NCI-H748 treated with DMSO at 0.1 percent for 48 hours (cell line): ENCODE results near the gene FOXA3.
A peak's percentile ranks its signal among the peaks of the same experiment; 100 is the strongest.

Experiments
- DNase-seq: peaks from one replicate; lab custom pipeline; 2025; lab: John Stamatoyannopoulos, UW

Gene FOXA3

DNA sequence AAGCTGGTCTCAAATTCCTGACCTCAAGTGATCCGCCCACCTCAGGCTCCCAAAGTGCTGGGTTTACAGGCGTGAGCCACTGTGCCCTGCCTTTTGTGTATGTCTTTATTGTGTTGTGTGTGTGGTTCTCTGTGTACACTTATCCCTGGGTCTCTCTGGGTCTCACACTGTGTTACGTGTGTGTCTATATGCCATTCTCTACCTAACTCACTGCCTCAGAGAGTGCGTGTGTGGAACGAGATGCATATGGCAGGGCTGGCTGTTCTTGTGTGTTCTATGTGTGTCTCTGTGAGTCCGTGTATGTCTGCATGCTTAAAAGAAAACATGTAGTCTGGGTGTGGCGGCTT, 10.5 kb downstream of the FOXA3 start:
- no peak for DNase-seq

DNA sequence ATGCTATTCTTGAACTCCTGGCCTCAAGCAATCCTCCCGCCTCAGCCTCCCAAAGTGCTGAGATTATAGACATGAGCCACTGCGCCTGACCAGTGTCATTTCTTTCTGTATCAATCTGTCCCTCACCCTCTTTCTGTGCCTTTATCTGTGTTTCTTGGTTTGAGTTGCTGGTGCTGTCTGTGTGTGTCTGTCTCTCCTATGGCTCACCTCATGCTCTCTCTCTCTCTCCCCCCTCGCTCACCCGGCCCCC, 12.0 kb downstream of the FOXA3 start:
- no peak for DNase-seq

DNA sequence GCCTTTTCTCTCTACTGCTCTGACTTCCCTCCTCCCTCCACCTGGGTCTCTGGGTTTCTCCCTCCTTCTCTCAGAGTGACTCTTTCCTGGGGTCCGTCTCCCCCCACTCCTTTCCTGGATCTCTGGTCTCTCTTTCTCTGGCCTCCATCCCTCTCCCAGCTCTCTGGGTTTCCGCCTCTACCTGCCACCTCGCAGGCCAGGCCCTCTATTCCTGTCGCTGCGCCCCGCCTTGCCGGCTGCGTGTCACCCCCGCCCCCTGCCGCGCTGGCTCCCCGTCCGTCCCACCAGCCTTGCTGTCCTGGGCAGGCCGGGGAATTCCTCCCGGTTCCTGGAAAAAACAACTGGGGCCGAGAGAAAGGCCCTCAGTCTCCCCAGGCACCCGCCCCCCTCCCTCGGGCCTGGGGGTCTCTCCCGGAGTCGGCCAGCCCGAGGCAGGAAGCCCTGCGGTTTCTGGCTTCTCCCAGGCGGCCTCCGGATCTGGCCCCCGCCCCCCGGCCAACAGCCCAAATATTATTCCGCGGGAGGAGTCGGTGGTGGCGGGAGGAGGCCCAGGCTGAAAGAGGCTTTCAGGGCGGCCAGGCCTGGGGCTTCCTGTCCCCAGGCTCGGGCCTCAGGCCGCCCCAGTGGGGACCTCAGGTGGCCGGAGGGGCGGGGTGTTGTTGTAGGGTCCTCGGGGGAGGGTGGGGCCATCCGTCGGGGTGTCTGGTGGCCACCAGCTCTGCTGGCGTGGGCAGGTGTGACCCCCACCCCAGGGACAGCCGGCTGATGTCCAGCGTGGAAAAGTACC, 12.5 kb downstream of the FOXA3 start:
- no peak for DNase-seq

DNA sequence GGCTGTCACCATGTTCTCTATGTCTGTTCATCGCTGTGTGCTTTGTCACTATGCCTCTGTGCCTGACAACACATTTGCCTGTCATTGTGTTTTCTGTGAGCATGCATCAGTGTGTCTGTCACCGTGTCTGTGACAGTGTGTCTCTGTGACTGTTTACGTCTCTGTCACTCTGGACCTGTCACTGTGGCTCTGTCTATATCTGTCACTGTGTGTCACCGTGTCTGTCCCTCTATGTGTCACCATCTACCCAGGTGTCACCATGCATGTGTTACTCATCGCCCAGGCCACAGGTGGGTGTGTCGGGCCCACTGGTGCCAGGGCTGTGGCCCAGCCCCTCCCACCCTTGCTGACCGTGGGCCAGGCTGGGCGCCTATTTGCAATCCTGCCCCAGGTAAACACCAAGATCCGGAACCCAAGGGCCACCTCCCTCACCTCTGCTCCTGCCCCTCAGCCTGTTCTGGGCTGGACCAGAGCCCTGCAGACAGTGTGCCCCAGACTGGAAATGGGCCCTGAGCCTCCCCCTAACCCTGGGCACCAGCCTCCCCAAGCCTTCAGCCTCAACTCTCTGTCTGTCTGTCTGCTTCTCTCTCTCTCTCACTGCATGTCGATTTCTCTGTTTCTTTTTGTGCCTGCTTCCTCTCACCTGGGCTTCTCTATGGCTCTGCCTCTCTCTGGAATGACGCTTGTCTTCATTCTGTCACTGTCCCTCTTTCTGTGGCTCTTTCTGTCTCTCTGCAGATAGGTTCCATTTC, 14.1 kb downstream of the FOXA3 start:
- no peak for DNase-seq

DNA sequence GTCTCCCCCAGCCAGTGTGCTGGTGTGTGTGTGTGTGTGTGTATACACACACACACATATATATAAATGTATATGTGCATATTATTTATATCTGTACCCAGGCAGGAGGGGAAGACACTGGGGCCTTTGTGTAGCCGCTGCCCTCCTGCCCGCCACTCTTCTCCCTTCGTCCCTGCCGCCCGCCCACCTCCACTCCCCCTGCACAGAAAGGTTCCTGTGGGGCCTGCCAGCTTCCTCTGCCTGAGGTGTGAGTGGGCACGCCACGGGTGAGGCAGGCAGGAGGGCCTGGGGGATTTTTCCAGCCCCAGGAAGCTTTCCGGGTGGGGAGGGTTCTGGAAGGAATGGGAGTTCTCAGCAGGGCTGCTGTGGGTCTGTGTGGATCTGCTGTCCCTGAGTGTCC, 14.9 kb downstream of the FOXA3 start:
- no peak for DNase-seq

DNA sequence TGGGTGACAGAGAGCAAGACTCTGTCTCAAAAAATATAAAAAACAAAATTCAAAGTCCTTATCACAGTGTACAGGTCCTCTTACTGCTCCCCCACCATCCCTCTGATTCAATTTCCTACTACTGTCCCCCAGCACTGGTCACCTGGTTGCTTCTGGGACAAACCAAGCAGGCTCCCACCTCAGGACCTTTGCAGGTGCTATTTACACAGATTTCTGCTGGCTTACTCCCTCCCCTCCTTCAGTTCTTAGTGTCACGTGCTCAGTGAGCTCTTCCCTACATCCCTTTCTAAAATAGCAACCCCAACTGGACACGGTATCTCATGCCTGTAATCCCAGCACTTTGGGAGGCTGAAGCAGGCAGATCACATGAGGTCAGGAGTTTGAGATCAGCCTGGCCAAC, 15.8 kb downstream of the FOXA3 start:
- no peak for DNase-seq

DNA sequence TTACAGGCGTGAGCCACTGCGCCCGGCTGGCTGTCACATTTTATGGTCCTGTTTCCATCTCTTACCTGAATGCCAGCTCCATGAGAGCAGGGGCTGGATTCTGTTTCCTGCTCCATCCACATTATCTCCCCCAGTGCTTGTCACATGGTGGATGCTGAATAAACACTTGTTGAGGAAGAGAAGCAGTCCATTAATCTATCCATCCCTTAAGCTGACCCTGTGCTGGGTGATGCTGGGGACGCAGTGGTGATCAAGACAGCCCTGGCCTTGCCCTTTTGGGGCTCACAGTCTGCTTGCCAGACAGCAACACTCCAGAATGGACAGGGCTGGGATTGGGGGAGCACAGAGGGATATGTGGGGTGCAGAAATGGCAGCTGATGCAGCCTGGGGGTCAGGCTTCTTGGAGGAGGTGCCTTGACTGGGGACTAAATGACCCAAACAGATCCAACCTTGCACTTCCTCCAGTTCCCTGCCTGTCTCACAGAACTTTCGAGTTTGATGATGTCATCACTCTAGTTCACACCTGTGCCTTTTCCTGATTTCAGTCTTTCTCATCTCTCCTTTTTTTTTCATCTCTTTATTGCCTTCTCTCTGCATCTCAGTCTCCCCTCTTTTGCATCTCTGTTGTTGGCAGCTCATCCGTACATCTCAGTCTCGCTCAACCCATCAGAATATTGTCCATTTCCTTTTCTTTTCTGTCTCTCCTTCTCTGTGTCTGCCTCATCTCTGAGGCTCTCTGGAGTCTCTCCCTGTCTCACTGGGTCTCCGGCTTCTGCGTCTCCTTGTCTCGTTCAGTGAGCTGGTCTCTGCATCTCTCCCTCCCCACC, 17.2 kb downstream of the FOXA3 start:
- DNase-seq, result no peak

DNA sequence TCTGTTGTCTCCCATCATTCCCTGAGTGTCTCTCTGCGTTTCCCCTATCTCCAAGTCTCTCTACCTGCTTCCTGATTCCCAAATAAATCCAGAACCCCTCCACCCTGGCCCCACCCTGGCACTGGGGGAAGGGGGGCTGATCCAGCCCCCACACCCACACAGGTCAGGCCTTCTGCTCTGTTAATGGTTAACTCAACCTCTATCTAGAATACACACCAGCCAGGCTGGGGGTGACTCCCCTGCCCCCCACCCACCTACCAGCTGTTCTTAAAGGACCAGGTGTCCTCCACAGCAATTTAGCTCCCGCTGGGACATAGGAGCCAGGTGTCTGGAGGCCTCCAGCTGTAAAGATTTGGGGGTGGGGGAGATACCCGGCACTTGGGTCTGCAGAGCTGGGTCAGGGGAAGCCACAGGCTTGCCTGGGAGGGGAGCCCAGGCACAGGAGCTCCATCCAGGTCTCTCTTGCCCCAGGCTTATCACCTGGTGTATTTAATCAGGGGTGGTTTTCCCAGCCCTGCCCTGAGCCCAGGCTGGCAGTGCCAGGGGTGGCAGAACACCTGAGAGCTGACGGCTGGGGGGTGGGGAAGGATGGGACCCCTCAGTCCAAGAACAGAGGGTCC, 17.9 kb downstream of the FOXA3 start:
- DNase-seq, result no peak

DNA sequence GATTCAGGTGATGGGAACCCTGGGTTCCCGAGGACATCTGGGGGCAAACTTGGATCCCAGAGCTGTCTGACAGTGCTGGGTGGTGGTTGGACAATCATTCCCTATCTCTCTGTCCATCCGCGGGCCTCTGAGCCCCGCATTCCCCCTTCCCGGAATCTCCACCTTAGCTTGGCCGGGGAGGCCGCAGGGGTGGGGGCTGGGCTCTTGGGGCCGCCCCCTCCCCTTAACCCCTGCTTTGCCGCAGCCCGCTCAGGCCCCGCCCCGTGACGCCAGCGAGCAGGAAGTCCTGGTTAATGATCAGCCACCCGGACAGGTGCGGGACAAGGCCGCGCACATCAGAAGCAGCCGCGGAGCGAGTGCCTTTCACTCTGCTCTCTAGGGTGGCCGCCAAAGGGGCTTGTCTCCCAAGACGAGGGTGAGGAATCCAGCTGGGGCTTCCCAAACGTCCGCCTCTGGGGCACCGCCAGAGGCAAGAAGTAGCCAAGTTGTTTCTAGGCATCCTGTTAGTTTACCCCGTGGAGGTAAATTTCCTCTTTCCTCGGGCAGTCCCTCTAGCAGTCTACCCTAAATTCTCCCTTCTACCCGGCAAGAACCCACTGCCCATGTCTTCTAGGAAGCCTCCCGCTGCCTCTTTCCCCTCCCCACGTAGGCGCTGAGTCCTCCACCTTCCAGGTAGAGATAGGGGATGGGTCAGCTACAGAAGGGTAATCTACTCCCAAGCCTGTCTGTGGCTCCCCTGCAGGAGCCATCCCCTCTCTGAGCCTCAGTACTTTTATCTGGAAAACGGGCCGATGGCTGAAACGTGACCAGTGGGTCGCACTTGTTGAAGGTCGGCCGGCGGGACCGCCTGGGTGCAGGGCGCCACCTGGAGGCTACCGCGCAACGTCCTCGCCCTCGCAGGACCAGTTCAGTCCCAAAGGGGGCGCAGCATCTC, 18.8 kb downstream of the FOXA3 start:
- DNase-seq, result peak; percentile 66

DNA sequence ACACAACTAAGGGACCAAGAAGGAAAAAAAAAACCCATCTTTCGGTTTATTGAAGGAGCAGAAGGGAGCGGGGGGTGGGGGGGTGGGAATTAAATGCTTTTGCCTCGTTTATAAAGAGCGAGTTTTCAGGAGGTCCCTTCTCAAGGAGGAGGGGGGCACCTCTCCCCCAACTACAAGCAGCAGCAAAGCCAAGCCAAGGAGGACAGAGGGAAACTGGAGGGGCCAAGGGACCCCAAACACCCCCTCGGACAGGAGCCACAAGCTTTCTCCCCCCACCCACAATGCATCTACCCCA, 19.4 kb downstream of the FOXA3 start:
- no peak for DNase-seq

DNA sequence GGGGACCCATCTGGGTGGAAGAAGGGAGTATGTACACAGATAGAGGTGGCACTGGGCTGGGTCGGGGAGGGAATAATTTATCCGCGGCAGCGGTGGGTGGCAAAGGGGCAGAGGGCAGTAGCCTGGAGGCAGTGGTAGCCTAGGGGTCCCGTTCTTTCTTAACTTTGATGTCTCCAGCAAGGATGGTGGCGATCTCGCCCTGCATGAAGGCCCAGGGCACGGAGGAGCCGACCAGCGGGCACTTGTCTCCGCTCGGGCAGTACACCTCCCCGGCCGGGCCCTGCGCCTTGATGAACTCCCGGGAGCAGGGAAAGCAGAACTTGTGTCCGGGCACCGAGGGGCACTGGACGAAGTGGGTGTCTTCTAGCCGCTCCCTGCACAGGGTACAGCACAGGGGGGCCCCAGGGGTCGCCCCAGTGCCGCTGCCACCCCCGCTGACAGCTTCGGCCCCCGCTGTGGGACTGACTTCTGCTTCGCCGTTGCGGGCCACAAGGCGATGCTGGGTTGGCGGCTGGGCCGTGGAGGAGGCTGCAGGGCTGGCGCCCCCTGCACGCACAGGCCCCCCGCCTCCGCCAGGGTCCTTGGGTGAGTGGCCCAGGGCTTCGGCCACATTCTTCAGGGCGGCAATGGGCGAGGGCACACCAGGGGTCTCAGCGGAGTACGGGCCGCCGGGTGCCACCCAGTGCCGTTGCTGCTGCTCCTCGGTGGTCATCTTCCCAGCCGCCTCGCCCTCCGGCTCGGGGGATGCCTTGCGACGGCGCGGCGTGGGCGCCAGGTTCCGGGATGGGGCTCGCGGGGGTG, 20.0 kb downstream of the FOXA3 start:
- DNase-seq, result no peak

DNA sequence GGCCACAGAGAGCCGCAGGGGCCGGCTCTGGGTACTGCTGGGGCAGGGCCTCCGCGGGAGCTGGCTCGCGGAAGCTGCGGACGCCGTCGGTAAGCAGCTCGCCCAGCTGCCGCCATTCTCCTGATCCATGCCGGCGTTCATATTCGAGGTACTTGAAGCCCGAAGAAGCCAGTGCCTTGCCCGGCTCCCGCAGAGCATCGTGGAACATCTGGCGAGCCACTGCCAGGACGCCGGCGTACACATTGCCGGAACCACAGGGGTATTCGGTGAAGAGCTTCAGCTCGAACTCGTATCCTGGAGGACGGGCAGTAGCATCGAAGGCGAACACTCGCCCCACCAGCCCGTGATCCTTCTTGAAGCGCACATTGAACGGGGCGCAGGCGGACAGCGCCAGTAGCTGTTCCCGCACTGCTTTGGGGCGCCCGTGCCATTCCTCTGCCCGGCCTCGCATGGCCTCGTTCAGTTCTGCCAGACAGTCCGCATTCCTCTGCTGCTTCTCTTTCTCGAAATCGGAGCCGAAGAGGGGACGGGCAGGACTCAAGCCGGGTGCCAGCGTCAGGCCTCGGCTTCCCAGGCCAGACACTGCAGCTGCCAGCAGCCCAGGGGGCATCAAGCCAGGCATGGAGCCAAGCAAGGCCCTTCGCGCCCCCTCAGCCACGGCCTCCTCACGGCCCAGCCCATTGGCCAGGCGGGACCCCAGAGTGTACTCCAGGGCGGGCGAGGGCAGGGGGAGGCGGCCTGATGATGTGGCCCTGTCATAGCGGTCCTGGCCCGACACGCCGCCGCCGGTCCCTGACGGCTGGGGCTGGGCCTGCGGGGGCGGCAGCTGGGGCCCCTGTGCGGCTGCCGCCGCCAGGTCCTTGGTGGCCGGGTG, 20.8 kb downstream of the FOXA3 start:
- DNase-seq, result no peak

DNA sequence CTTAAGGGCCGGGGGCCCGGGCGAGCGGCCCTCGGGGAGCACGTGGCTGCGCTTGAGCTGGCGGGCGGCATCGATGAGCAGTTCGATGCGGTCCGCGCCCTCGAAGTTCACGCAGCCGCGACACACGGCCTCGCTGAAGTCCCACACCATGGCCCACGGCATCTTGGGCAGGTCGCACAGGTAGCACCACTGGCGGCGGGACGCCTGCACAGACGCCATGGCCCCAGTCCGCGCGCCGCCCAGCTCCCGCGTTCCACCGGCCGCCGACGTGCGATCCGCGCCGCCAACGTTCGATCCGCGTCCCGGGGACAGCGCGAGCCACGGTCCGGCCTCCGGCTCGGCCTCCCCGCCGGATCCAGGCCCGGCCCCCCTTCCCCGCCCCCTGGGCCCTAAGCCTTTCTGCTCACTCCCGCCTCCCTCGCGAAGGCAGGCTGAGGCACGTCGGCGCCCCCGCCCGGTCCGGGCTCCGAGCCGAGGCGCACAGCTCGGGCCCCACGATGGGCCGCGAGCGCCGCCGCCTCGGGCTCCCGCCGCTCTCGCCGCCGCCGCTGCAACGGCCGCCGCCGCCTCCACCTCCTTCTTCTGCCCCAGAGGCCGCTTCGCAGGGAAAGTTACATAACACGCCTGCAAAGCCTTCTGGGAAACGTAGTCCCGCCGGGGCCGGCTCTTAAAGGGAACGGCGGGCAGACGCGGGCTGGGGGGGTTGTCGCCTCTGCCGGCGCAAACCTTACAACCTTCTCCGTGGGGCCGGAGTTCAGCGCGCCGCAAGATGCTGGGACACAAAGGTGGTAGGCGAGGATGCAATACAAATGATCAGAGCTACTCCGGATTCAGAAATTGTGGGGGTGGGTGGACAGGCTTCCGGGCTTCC, 21.7 kb downstream of the FOXA3 start, which contains the start of gene IRF2BP1:
Gene IRF2BP1 (minus strand): TSS at position 586 of the 871 bp plus-strand sequence. CDS start 367 bp downstream, at position 219.
- DNase-seq, result peak; percentile 94

DNA sequence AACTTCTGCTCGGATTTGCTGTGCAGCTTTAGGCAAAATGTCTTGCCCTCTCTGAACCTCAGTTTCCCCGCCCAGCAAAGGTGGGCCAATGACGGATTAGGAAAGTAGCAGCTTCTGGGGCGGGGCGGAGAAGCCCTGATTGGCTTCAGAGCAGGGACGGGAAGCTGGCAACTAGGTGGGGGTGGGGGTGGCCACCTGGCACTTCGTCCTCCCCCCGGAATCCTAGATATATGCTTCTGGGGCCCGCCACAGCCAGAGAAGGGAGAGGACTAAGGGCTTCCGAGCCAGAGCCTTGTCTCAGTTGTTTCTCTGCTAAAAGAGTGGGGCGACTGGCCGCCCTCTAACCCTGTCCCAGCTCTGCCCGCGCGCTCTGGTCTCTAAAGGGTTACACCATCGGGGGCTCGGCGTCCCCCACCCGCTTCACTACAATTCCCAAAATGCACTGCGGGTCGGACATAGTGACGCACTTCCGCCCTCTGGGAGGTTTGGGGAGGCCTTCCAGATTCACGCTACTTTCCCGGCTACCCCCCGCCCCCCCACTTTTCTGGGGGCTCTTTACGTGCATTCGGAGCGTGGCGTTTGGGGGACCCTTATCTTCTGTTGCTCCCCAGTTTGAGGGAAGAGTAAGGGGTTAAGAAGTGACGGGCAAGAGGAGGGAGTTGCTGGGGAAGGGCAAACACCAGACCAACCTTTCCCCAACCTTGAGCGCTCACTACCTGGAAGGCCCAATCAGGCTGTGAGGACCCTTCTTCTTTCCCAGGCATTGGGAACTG, 22.5 kb downstream of the FOXA3 start:
- DNase-seq, result peak; percentile 85

DNA sequence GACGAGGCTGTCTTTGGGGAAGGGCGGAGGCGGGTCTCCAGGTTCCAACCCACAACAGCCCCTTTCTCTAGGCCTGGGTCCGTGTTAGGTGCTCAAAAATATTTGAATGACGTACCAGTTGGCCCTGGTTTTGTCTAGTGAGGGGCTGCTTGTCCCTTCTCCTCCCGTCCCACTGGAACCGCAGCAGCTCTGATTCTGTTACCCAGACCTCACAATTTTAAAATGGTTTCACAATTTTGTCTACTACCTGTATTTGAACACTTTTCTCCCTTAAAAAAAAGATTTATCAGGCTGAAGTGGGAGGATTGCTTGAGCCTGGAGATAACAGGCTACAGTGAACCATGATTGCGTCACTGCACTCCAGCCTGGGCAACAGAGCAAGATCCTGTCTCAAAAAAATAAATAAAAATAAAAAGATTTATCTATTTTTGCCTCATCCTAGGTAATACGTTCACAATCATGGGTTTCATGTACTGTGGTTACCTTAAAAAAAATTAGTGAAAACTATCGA, 23.1 kb downstream of the FOXA3 start:
- no peak for DNase-seq

DNA sequence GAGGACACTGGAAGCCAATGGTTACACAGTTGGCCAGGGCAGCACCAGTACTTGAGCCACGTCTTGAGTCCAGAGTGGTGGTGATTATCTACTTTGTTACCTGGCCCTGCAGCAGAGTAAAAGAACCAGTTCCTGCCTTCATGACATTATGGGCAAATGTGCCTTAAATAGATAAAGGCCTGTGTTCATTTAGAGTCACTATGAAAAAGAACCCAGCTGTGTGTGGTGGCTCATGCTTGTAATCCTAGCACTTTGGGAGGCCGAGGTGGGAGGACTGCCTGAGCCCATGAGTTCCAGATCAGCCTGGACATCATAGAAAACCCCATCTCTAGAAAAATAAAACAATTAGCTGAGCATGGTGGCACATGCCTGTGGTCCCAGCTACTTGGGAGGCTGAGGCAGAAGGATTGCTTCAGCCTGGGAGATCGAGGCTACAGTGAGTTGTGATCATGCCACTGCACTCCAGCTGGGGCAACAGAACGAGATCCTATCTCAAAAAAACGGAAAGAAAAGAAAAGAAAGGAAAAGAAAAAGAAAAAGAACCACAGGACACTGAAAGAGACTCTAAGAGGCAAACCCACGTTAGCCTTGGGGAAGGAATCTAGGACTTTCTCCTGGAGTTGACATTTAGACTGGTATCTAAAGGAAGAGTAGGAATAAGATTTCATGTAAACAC, 25.2 kb downstream of the FOXA3 start:
- DNase-seq, result no peak

DNA sequence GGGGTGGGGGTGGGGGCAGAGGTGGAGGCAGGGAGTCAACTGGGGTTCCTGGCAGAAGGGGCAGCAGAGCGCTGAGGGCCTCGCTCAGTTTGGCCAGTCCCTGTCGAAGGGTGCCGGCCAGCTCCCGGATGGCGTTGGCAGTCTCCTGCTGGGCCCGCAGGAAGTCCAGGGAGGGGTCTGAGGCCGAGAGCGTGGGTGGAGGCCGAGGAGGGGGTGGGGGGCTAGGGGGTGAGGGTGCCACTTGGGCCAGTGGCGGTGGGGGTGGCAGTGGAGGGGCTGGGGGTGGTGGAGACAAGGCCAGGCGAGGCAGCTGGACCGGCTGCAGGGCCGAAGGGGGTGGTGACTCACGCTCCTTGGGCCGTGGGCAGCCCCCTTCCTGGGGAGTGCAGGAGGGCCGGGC, 26.8 kb downstream of the FOXA3 start:
- no peak for DNase-seq
